Vagina (tissue), 2 donors: ENCODE data around the gene LRRC27. TPM values are rescaled to one million over a fixed set of nuclear protein-coding genes. Genes with fewer than 3 reads are reported as not detected.

Experiments used
- DNase-seq, 2 donors: peaks; one replicate each; pipeline ENCODE4 v3.0.0-alpha.2; 2017; ENCODE audit errors: extremely low spot score in 2 of 2
- H3K27ac ChIP-seq: fragments of 200-600 bp; sonication (generic); one replicate; pipeline ENCODE4 v1.5.1; 2019
- H3K27me3 ChIP-seq: fragments of 200-600 bp; sonication (generic); one replicate; pipeline ENCODE4 v1.5.1; 2019
- H3K36me3 ChIP-seq, 2 donors: fragments of 200-600 bp; sonication (generic); one replicate each; pipeline ENCODE4 v1.5.1; 2017 to 2019
- H3K4me1 ChIP-seq: fragments of 200-600 bp; sonication (generic); one replicate; pipeline ENCODE4 v1.5.1; 2019
- H3K4me3 ChIP-seq, 2 donors: fragments of 200-600 bp; sonication (generic); 1 replicate in 1 of 2; 2 replicates in 1 of 2; pipeline ENCODE4 v1.5.1; 2016 to 2019
- H3K9me3 ChIP-seq: fragments of 200-600 bp; sonication (generic); one replicate; pipeline ENCODE4 v1.5.1; 2019
- POLR2A ChIP-seq, 2 donors: fragments of 450-650 bp; IDR thresholded peaks; one replicate each; pipeline ENCODE4 v1.6.1; 2017; ENCODE audit warnings: antibody characterized with exemption in 2 of 2, mild to moderate bottlenecking in 2 of 2, moderate library complexity in 2 of 2
- POLR2AphosphoS5 ChIP-seq, 2 donors: sonication (generic); formaldehyde crosslinking; IDR thresholded peaks; one replicate each; pipeline ENCODE4 v1.9.0; 2017; ENCODE audit warnings: antibody characterized with exemption in 2 of 2, mild to moderate bottlenecking in 2 of 2, low read depth in 1 of 2; ENCODE audit not compliant: insufficient read depth in 1 of 2
- intact Hi-C: fragments of 100-400 bp; cut with DNase I; formaldehyde crosslinking; loops from one replicate; pipeline ENCODE4 v1.15.1; 2023
- total RNA-seq: library from RNA; depleted of rRNA; stranded (reverse); fragments of >200 nt; gene quantifications from one replicate; pipeline ENCODE4 v1.2.3, GENCODE V29; 2016
- TF ChIP-seq, protein P1 (sequence below), 3 experiments: fragments of 450-650 bp in 2 of 3; fragments of 200-600 bp in 1 of 3; sonication (generic) in 1 of 3; IDR thresholded peaks; one replicate each; pipeline ENCODE4 v1.5.1; 2017 to 2019; ENCODE audit warnings: antibody characterized with exemption in 3 of 3, mild to moderate bottlenecking in 2 of 3, moderate library complexity in 2 of 3

Gene LRRC27
- total RNA-seq, 1 donor from 2014 or later: 4.9 TPM

DNA sequence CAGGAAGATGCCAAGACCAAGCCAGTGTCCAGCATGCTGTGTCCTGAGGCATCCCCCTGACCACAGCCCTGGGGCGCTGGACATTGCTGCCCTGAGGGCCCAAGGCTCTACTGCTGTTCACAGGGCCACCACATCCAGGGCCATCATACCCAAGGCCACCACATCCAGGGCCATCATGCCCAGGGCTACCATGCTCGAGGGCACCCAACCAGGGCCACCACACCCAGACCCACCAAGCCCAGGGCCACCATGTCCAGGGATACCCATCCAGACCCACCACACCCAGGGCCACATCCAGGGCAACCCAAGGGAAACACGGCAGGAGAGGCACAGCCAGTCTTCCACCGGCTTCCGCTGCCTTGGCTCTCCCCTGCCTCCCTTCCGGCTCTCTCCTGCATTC is 41.4 kb upstream of the LRRC27 start:
- Histone ChIP-seq H3K9me3 (no peaks in the 10 kb centered on the region), H3K4me1 (no peaks in the 10 kb centered on the region), H3K27me3 (no peaks in the 10 kb centered on the region), H3K27ac (no peak overlapping the region), H3K4me3 (no peak overlapping the region), H3K36me3 (no peaks in the 10 kb centered on the region)
- DNase-seq: no peak
- intact Hi-C loops: no loop called here
- TF ChIP-seq POLR2AphosphoS5 (IDR thresholded peaks at IDR 0.05; ENCODE audit: insufficient read depth in 1 of 2, low read depth in 1 of 2) (no peak), POLR2A (IDR thresholded peaks at IDR 0.05) (no peak)
- TF ChIP-seq, protein P1, sequence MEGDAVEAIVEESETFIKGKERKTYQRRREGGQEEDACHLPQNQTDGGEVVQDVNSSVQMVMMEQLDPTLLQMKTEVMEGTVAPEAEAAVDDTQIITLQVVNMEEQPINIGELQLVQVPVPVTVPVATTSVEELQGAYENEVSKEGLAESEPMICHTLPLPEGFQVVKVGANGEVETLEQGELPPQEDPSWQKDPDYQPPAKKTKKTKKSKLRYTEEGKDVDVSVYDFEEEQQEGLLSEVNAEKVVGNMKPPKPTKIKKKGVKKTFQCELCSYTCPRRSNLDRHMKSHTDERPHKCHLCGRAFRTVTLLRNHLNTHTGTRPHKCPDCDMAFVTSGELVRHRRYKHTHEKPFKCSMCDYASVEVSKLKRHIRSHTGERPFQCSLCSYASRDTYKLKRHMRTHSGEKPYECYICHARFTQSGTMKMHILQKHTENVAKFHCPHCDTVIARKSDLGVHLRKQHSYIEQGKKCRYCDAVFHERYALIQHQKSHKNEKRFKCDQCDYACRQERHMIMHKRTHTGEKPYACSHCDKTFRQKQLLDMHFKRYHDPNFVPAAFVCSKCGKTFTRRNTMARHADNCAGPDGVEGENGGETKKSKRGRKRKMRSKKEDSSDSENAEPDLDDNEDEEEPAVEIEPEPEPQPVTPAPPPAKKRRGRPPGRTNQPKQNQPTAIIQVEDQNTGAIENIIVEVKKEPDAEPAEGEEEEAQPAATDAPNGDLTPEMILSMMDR (IDR thresholded peaks at IDR 0.05): no peak

DNA sequence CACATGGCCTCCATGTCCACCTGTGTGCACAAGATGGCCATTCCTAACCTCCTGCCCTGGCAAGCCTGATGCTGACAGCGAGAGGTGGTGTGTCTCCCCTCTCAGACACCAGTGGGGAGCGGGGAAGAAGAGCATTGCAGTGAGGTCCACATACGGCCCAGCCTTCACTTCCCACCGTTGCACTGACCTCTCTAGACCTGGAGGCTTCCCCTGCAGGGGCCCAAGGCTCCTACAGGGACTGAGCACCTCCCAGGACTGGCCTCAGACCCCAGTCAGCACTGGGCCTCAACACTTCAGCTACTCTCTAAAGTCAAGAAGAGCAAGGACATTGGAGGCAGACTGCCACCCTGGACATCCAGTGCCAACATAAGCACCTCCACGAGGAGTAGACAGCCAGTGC is 40.2 kb upstream of the LRRC27 start:
- Histone ChIP-seq H3K4me1 (no peaks in the 10 kb centered on the region), H3K36me3 (no peaks in the 10 kb centered on the region), H3K9me3 (no peaks in the 10 kb centered on the region), H3K27me3 (no peaks in the 10 kb centered on the region), H3K4me3 (no peak overlapping the region), H3K27ac (no peak overlapping the region)
- intact Hi-C loops: no loop called here
- no peak for DNase-seq
- TF ChIP-seq POLR2A (IDR thresholded peaks at IDR 0.05): no peak
- TF ChIP-seq, protein P1 (IDR thresholded peaks at IDR 0.05): no peak
- TF ChIP-seq POLR2AphosphoS5 (IDR thresholded peaks at IDR 0.05; ENCODE audit: insufficient read depth in 1 of 2, low read depth in 1 of 2): no peak

DNA sequence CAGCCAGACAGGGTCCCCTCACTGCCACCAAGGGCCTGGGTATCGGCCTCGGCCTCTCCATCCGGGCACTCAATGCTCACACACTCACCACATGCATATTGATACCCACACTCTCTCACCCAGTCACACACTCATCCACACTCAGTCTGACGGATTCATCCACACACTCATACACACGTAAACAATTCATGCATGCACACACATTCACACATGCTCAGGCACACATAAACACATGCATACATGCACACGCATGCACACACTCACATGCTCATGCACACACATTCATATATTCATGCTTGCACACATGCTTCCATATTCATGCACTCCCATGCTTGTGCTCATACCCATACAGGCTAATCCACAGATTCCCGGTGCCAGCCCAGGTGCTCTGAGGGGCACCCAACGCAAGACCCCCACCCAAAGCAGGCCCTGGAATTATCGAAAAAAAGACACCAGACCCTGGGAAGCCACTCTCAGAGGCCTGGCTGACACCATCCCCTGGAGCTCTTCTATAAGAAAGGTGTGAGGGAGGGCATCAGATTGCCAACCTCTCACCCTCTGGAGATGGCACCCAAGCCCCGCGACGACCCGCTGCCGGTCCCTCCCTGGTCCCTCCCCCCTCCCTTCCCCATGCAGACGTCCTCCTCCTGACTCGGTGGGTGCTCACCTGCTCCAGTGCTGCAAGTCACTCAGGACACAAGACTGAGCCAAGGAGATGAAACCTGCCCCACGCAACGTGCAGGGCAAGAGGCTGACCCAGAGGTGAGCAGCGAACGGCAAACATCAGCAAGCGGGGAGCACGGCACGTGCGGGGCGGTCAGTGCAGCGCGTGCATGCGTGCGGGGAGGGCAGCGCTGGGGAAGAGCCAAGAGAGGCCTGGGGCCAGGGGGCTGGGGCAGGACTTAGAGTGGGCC is 39.4 kb upstream of the LRRC27 start:
- no peak for DNase-seq
- H3K27me3 ChIP-seq: no peaks in the 10 kb centered on the region
- no peaks in the 10 kb centered on the region for H3K4me1 ChIP-seq
- TF ChIP-seq POLR2A (IDR thresholded peaks at IDR 0.05) (no peak), POLR2AphosphoS5 (IDR thresholded peaks at IDR 0.05; ENCODE audit: insufficient read depth in 1 of 2, low read depth in 1 of 2) (no peak)
- TF ChIP-seq, protein P1 (IDR thresholded peaks at IDR 0.05): no peak
- no peak overlapping the region for H3K4me3 ChIP-seq
- intact Hi-C loops: no loop called here
- H3K36me3 ChIP-seq: no peaks in the 10 kb centered on the region
- H3K9me3 ChIP-seq: no peaks in the 10 kb centered on the region
- no peak overlapping the region for H3K27ac ChIP-seq

DNA sequence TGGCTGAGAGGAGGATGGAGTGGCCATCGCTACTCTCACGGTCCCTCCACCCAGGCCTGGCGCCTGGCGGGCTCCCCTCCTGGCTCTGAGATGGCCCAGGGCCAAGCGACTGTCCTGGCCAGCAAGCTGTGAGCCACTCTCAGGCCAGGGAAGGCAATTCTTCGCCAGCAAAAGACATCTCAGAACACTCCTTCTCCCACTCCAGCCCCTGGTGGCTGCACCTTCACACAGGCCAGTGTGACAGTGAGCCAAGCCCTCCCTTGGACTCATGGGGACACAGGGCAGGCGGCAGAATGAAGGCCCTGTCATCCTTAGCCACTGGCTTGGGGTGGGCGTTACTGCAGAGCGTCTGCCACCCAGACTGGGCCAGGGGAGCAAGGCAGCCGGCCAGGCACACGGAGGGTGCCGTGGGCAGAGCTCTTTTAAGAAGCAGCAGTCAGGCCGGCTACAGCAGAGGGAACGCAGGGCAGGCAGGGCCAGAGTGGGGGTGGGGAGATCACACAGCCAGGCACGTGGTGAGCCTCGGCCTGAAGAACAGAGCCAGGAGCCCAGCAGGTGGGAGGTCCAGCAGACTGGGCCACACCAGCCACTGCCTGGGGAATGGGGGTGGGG is 38.7 kb upstream of the LRRC27 start:
- no peak overlapping the region for H3K4me3 ChIP-seq
- intact Hi-C loops: no loop called here
- H3K27me3 ChIP-seq: no peaks in the 10 kb centered on the region
- no peak for TF ChIP-seq POLR2AphosphoS5 (IDR thresholded peaks at IDR 0.05; ENCODE audit: insufficient read depth in 1 of 2, low read depth in 1 of 2)
- TF ChIP-seq, protein P1 (IDR thresholded peaks at IDR 0.05): no peak
- TF ChIP-seq POLR2A (IDR thresholded peaks at IDR 0.05): no peak
- H3K36me3 ChIP-seq: no peaks in the 10 kb centered on the region
- H3K9me3 ChIP-seq: no peaks in the 10 kb centered on the region
- no peak overlapping the region for H3K27ac ChIP-seq
- DNase-seq: no peak
- no peaks in the 10 kb centered on the region for H3K4me1 ChIP-seq
